HG03558 (cell line): ENCODE data around the gene KLHL3.
"Not testable (repeated sequence)": the region's sequence is repeated elsewhere in the genome, so short reads cannot be mapped to it uniquely, and the experiment has no call there.

Experiments used
- ATAC-seq: cut with Tn5 transposase; IDR thresholded peaks from one replicate; pipeline ENCODE4 v1.9.1; 2021; ENCODE audit warnings: moderate number of reproducible peaks; ENCODE audit not compliant: unreplicated experiment; ENCODE audit errors: extremely low read depth

The KLHL3 gene

GRCh38 chr5:137672881-137673280 is 63.0 kb downstream of the KLHL3 start:
- ATAC-seq, result no peak

- no peak for ATAC-seq
These were observed 63.9 kb downstream of the KLHL3 start for GRCh38 chr5:137672001-137672400.

- ATAC-seq, result no peak
These were observed 66.1 kb downstream of the KLHL3 start for GRCh38 chr5:137669811-137670210.

- no peak for ATAC-seq
These were observed 67.3 kb downstream of the KLHL3 start for GRCh38 chr5:137668637-137669036.

GRCh38 chr5:137667341-137667740 is 68.5 kb downstream of the KLHL3 start:
- no peak for ATAC-seq

GRCh38 chr5:137666901-137667300 is 69.0 kb downstream of the KLHL3 start:
- ATAC-seq, result no peak

- peak; percentile 17 for ATAC-seq
These were observed 69.4 kb downstream of the KLHL3 start for GRCh38 chr5:137666461-137666850.

- ATAC-seq, result peak; percentile 97
These were observed 70.0 kb downstream of the KLHL3 start for GRCh38 chr5:137665678-137666460.

GRCh38 chr5:137660349-137660817 is 75.5 kb downstream of the KLHL3 start:
- ATAC-seq, result no peak

- ATAC-seq, result no peak
These were observed 76.7 kb downstream of the KLHL3 start for GRCh38 chr5:137659209-137659608.

- no peak for ATAC-seq
These were observed 77.6 kb downstream of the KLHL3 start for GRCh38 chr5:137658324-137658723.

- no peak for ATAC-seq
These were observed 78.8 kb downstream of the KLHL3 start for GRCh38 chr5:137657073-137657472.

- no peak for ATAC-seq
These were observed 79.3 kb downstream of the KLHL3 start for GRCh38 chr5:137656558-137656957.

GRCh38 chr5:137651022-137651421 is 84.9 kb downstream of the KLHL3 start:
- ATAC-seq, result no peak

- no peak for ATAC-seq
These were observed 86.5 kb downstream of the KLHL3 start for GRCh38 chr5:137649228-137649935.

- ATAC-seq, result no peak
These were observed 87.5 kb downstream of the KLHL3 start for GRCh38 chr5:137648361-137648760.

GRCh38 chr5:137647401-137647800 is 88.5 kb downstream of the KLHL3 start:
- no peak for ATAC-seq

GRCh38 chr5:137646761-137647160 is 89.1 kb downstream of the KLHL3 start:
- no peak for ATAC-seq

- ATAC-seq, result not testable (repeated sequence)
These were observed 92.8 kb downstream of the KLHL3 start for GRCh38 chr5:137643081-137643480.

GRCh38 chr5:137642091-137642490 is 93.8 kb downstream of the KLHL3 start:
- no peak for ATAC-seq

- no peak for ATAC-seq
These were observed 94.7 kb downstream of the KLHL3 start for GRCh38 chr5:137641148-137641547.

- no peak for ATAC-seq
These were observed 96.2 kb downstream of the KLHL3 start for GRCh38 chr5:137639645-137640044.
